ENCODE measurements around the gene ARHGEF6.

- no peak for TF ChIP-seq POLR2A (IDR thresholded peaks at IDR 0.05)
- no peak for TF ChIP-seq CTCF (IDR thresholded peaks at IDR 0.05)
Observed at GRCh38 chrX:136829413-136829812, 48.7 kb upstream of the ARHGEF6 start.

Measured in vagina (tissue), 2 donors.